NCI-H2107 (cell line): Measurements from ENCODE around the gene ASPG.

Experiments
- DNase-seq: peaks from one replicate; lab custom pipeline; 2025; lab: John Stamatoyannopoulos, UW

The ASPG gene

GRCh38 chr14:104085032-104085888, at the start of gene ASPG:
TSS of gene ASPG (plus strand) at chr14:104085700. CDS start at chr14:104085771, 71 bp downstream.
- no peak for DNase-seq

- DNase-seq = no peak
Measured at GRCh38 chr14:104036212-104036611, 49.3 kb upstream of the ASPG start.

- no peak for DNase-seq
Measured at GRCh38 chr14:104037074-104037473, 48.4 kb upstream of the ASPG start.

GRCh38 chr14:104037903-104038302, 47.6 kb upstream of the ASPG start:
- DNase-seq = no peak

GRCh38 chr14:104039214-104039613, 46.3 kb upstream of the ASPG start:
- no peak for DNase-seq

- DNase-seq = no peak
Measured at GRCh38 chr14:104040539-104040938, 45.0 kb upstream of the ASPG start.

- DNase-seq = no peak
Measured at GRCh38 chr14:104041430-104042104, 43.9 kb upstream of the ASPG start.

- DNase-seq = no peak
Measured at GRCh38 chr14:104044016-104044415, 41.5 kb upstream of the ASPG start.

- DNase-seq = no peak
Measured at GRCh38 chr14:104047761-104048160, 37.7 kb upstream of the ASPG start.

- DNase-seq = no peak
Measured at GRCh38 chr14:104048758-104049507, 36.6 kb upstream of the ASPG start.

GRCh38 chr14:104049576-104050240, 35.8 kb upstream of the ASPG start:
- DNase-seq = no peak

GRCh38 chr14:104051092-104051813, 34.2 kb upstream of the ASPG start:
- DNase-seq = no peak

- DNase-seq = no peak
Measured at GRCh38 chr14:104054222-104054905, 31.1 kb upstream of the ASPG start.

GRCh38 chr14:104062281-104062680, 23.2 kb upstream of the ASPG start:
- no peak for DNase-seq

- DNase-seq = no peak
Measured at GRCh38 chr14:104064003-104064402, 21.5 kb upstream of the ASPG start.

GRCh38 chr14:104066279-104066678, 19.2 kb upstream of the ASPG start:
- DNase-seq = no peak

GRCh38 chr14:104066719-104067295, 18.7 kb upstream of the ASPG start:
- DNase-seq = no peak

GRCh38 chr14:104069541-104069940, 16.0 kb upstream of the ASPG start:
- DNase-seq = no peak

GRCh38 chr14:104072586-104072985, 12.9 kb upstream of the ASPG start:
- no peak for DNase-seq

- no peak for DNase-seq
Measured at GRCh38 chr14:104073764-104074163, 11.7 kb upstream of the ASPG start.
